ENCODE measurements around the gene SPATA2. TPM values are rescaled to one million over a fixed set of nuclear protein-coding genes. Genes with fewer than 3 reads are reported as not detected.

SPATA2 gene
- total and polyA plus RNA-seq, 2 of the 13 experiments (the other 11 are each of a cell fraction or from before 2014, with no cell fraction given): 3.2 to 8.7 TPM

DNA sequence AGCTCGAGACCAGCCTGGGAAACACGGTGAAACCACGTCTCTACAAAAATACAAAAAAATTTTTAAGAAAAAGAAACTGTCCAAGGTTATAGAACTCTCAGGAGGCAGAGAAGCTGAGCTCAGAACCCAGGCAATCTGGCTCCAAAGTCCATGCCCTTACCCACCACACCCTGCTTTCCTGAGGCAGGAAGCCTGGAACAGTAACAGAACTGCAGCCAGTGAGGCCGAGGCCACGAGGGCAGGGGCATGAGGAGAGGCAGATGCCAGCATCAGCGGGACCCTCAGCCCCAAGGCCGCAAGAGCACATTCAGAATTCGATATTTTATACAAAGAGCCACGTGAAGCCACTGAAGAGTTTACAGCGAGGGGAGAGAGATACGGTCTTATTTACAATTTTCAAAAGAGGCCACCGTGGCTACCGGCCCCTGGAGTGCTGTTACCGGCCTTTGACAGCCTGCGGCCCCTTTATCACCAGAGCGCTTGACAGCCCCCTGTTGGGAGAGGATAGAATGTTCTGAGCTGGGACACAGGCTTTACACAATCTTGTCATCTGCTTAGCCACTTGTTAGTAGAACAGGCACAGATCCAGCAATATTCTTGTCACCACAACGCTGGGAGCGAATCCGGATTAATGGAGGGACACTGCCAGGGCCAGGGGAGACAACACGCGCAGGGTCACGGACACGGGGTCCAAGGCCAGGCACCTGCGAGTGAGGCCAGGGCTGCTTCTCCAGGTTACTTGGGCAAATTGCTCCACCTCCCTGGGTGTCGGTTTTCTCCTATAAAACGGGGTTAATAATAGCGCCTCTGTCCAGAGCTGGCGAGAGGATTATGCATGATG lies 5.6 kb downstream of the SPATA2 start (continued):
- TF ChIP-seq, protein P1, sequence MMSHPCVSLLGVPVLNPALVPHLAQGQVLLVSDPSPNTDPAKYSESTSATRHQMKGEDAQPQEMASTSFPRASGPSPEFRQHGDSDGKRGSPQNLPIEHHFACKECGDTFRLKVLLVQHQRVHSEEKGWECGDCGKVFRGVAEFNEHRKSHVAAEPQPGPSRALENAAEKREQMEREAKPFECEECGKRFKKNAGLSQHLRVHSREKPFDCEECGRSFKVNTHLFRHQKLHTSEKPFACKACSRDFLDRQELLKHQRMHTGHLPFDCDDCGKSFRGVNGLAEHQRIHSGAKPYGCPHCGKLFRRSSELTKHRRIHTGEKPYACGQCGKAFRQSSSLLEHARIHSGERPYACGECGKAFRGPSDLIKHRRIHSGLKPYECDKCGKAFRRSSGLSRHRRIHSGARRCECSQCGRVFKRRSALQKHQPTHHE (CRISPR knock-in tag; IDR thresholded peaks at IDR 0.05; ENCODE audit: borderline replicate concordance): no peak
- TF ChIP-seq SIN3B (IDR thresholded peaks at IDR 0.05; ENCODE audit: low read length) (no peak), DMAP1 (CRISPR knock-in tag; IDR thresholded peaks at IDR 0.05) (no peak), KAT2B (IDR thresholded peaks at IDR 0.05; ENCODE audit: borderline replicate concordance, low read depth, low read length) (no peak), DR1 (CRISPR knock-in tag; IDR thresholded peaks at IDR 0.05) (no peak), FOXA1 (IDR thresholded peaks at IDR 0.05) (no peak), FOXA1 (CRISPR knock-in tag; IDR thresholded peaks at IDR 0.05) (no peak), PRMT3 (CRISPR knock-in tag; IDR thresholded peaks at IDR 0.05; ENCODE audit: borderline replicate concordance, low read depth) (no peak), TGIF2 (CRISPR knock-in tag; IDR thresholded peaks at IDR 0.05) (no peak), ZNF777 (CRISPR knock-in tag; IDR thresholded peaks at IDR 0.05) (no peak), KDM3A (CRISPR knock-in tag; IDR thresholded peaks at IDR 0.05; ENCODE audit: low read depth) (no peak), NR3C1 (CRISPR knock-in tag; IDR thresholded peaks at IDR 0.05) (no peak), ZNF441 (CRISPR knock-in tag; IDR thresholded peaks at IDR 0.05; ENCODE audit: borderline replicate concordance) (no peak), BHLHE40 (IDR thresholded peaks at IDR 0.05; ENCODE audit: low read length) (no peak), RFX3 (CRISPR knock-in tag; IDR thresholded peaks at IDR 0.05) (no peak), BCL6 (CRISPR knock-in tag; IDR thresholded peaks at IDR 0.05) (no peak), SUZ12 (IDR thresholded peaks at IDR 0.05; ENCODE audit: low read depth, low read length) (no peak), CCDC6 (CRISPR knock-in tag; IDR thresholded peaks at IDR 0.05) (no peak), ZNF30 (CRISPR knock-in tag; IDR thresholded peaks at IDR 0.05) (no peak), ZNF674 (CRISPR knock-in tag; IDR thresholded peaks at IDR 0.05; ENCODE audit: low read depth) (no peak), ZNF605 (CRISPR knock-in tag; IDR thresholded peaks at IDR 0.05) (no peak), POGZ (CRISPR knock-in tag; IDR thresholded peaks at IDR 0.05) (no peak)
- TF ChIP-seq, protein P2, sequence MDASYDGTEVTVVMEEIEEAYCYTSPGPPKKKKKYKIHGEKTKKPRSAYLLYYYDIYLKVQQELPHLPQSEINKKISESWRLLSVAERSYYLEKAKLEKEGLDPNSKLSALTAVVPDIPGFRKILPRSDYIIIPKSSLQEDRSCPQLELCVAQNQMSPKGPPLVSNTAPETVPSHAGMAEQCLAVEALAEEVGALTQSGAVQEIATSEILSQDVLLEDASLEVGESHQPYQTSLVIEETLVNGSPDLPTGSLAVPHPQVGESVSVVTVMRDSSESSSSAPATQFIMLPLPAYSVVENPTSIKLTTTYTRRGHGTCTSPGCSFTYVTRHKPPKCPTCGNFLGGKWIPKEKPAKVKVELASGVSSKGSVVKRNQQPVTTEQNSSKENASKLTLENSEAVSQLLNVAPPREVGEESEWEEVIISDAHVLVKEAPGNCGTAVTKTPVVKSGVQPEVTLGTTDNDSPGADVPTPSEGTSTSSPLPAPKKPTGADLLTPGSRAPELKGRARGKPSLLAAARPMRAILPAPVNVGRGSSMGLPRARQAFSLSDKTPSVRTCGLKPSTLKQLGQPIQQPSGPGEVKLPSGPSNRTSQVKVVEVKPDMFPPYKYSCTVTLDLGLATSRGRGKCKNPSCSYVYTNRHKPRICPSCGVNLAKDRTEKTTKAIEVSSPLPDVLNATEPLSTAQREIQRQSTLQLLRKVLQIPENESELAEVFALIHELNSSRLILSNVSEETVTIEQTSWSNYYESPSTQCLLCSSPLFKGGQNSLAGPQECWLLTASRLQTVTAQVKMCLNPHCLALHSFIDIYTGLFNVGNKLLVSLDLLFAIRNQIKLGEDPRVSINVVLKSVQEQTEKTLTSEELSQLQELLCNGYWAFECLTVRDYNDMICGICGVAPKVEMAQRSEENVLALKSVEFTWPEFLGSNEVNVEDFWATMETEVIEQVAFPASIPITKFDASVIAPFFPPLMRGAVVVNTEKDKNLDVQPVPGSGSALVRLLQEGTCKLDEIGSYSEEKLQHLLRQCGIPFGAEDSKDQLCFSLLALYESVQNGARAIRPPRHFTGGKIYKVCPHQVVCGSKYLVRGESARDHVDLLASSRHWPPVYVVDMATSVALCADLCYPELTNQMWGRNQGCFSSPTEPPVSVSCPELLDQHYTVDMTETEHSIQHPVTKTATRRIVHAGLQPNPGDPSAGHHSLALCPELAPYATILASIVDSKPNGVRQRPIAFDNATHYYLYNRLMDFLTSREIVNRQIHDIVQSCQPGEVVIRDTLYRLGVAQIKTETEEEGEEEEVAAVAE (CRISPR knock-in tag; IDR thresholded peaks at IDR 0.05; ENCODE audit: borderline replicate concordance): no peak
- TF ChIP-seq, protein P3, sequence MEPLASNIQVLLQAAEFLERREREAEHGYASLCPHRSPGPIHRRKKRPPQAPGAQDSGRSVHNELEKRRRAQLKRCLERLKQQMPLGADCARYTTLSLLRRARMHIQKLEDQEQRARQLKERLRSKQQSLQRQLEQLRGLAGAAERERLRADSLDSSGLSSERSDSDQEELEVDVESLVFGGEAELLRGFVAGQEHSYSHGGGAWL (CRISPR knock-in tag; IDR thresholded peaks at IDR 0.05): no peak
- TF ChIP-seq, protein P4, sequence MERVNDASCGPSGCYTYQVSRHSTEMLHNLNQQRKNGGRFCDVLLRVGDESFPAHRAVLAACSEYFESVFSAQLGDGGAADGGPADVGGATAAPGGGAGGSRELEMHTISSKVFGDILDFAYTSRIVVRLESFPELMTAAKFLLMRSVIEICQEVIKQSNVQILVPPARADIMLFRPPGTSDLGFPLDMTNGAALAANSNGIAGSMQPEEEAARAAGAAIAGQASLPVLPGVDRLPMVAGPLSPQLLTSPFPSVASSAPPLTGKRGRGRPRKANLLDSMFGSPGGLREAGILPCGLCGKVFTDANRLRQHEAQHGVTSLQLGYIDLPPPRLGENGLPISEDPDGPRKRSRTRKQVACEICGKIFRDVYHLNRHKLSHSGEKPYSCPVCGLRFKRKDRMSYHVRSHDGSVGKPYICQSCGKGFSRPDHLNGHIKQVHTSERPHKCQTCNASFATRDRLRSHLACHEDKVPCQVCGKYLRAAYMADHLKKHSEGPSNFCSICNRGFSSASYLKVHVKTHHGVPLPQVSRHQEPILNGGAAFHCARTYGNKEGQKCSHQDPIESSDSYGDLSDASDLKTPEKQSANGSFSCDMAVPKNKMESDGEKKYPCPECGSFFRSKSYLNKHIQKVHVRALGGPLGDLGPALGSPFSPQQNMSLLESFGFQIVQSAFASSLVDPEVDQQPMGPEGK (CRISPR knock-in tag; IDR thresholded peaks at IDR 0.05): no peak

Data from HepG2 (cell line).